ENCODE data around the gene ARHGEF25. TPM values are rescaled to one million over a fixed set of nuclear protein-coding genes. Genes with fewer than 3 reads are reported as not detected.
"Not testable (repeated sequence)": the region's sequence is repeated elsewhere in the genome, so short reads cannot be mapped to it uniquely, and the experiment has no call there.

Gene ARHGEF25
- total RNA-seq, 2 donors from 2014 or later = 2.4 to 12.8 TPM

GRCh38 chr12:57586832-57587429 lies 24.3 kb upstream of the ARHGEF25 start:
- Histone ChIP-seq H3K27me3 (no peaks in the 10 kb centered on the region), H3K9me3 (no peaks in the 10 kb centered on the region), H3K4me1 (no peaks in the 10 kb centered on the region), H3K36me3 (no peaks in the 10 kb centered on the region), H3K9ac (ENCODE audit: low read depth in 2 of 2, low read length in 2 of 2) (no peak overlapping the region), H3K4me3 (no peak overlapping the region), H3K27ac (no peak overlapping the region)
- TF ChIP-seq CTCF (IDR thresholded peaks at IDR 0.05) = no peak
- intact Hi-C loops (cut with DNase I) = no loop called here
- no peak for DNase-seq

- H3K4me3 ChIP-seq; DNase-seq; intact Hi-C loops (cut with DNase I): not testable (repeated sequence)
Observed at GRCh38 chr12:57588951-57589610, 22.2 kb upstream of the ARHGEF25 start.

GRCh38 chr12:57590479-57590863 lies 20.8 kb upstream of the ARHGEF25 start:
- no peak for DNase-seq
- Histone ChIP-seq H3K27ac (no peak overlapping the region), H3K27me3 (no peaks in the 10 kb centered on the region), H3K4me3 (peak overlapping the region; percentile 100), H3K36me3 (no peaks in the 10 kb centered on the region), H3K9me3 (no peaks in the 10 kb centered on the region), H3K9ac (ENCODE audit: low read depth in 2 of 2, low read length in 2 of 2) (peak overlapping the region; percentile 45 to 87), H3K4me1 (no peaks in the 10 kb centered on the region)
- intact Hi-C loops (cut with DNase I) = no loop called here
- TF ChIP-seq CTCF (IDR thresholded peaks at IDR 0.05) = no peak

More at GRCh38 chr12:57588951-57589610, 22.2 kb upstream of the ARHGEF25 start:
- H3K36me3 ChIP-seq; H3K9ac ChIP-seq (ENCODE audit: low read depth in 2 of 2, low read length in 2 of 2); H3K27me3 ChIP-seq; H3K9me3 ChIP-seq; H3K27ac ChIP-seq; H3K4me1 ChIP-seq: not testable (repeated sequence)

GRCh38 chr12:57590864-57591781 lies 20.1 kb upstream of the ARHGEF25 start, which contains the start of gene PIP4K2C:
PIP4K2C (plus strand) TSS chr12:57591192; CDS start chr12:57591290, 98 bp downstream.
- intact Hi-C loops (cut with DNase I) = no loop called here
- peak; percentile 86 for DNase-seq
- no peak for TF ChIP-seq CTCF (IDR thresholded peaks at IDR 0.05)

GRCh38 chr12:57591782-57592325 lies 19.4 kb upstream of the ARHGEF25 start:
- Histone ChIP-seq H3K27me3 (no peaks in the 10 kb centered on the region), H3K4me3 (peak overlapping the region; percentile 100), H3K27ac (peak overlapping the region; percentile 40), H3K36me3 (no peaks in the 10 kb centered on the region), H3K9me3 (no peaks in the 10 kb centered on the region), H3K4me1 (no peaks in the 10 kb centered on the region), H3K9ac (ENCODE audit: low read depth in 2 of 2, low read length in 2 of 2) (peak overlapping the region; percentile 84 to 87)
- intact Hi-C loops (cut with DNase I) = no loop called here
- DNase-seq = no peak
- TF ChIP-seq CTCF (IDR thresholded peaks at IDR 0.05) = no peak

More at GRCh38 chr12:57590864-57591781, 20.1 kb upstream of the ARHGEF25 start, which contains the start of gene PIP4K2C:
- Histone ChIP-seq H3K36me3 (no peaks in the 10 kb centered on the region), H3K4me3 (peak within 1 kb of the TSS; percentile 100), H3K9ac (ENCODE audit: low read depth in 2 of 2, low read length in 2 of 2) (peak within 1 kb of the TSS; percentile 84 to 87), H3K9me3 (no peaks in the 10 kb centered on the region), H3K27ac (peak within 1 kb of the TSS; percentile 40), H3K27me3 (no peaks in the 10 kb centered on the region), H3K4me1 (no peaks in the 10 kb centered on the region)

Data from colonic mucosa (tissue), 4 donors.